Measurements from ENCODE around the gene LRRTM3.

LRRTM3 gene

GRCh38 chr10:67043041-67043440 lies 117.2 kb downstream of the LRRTM3 start:
- Histone ChIP-seq H3K4me3 (ENCODE audit: low read length) (no peak overlapping the region), H3K27ac (ENCODE audit: low read length) (no peak overlapping the region), H3K27me3 (ENCODE audit: control insufficient read depth, insufficient read depth, low read length) (no peaks in the 10 kb centered on the region), H3K9ac (ENCODE audit: low read length) (no peak overlapping the region), H3K4me1 (ENCODE audit: control insufficient read depth, low read depth, low read length) (no peaks in the 10 kb centered on the region), H3K36me3 (ENCODE audit: control insufficient read depth, low read depth, low read length) (no peaks in the 10 kb centered on the region), H3K9me3 (ENCODE audit: control insufficient read depth, low read depth, low read length) (no peaks in the 10 kb centered on the region)

- H3K36me3 ChIP-seq (ENCODE audit: control insufficient read depth, low read depth, low read length): no peaks in the 10 kb centered on the region
- H3K9me3 ChIP-seq (ENCODE audit: control insufficient read depth, low read depth, low read length): no peaks in the 10 kb centered on the region
- H3K4me1 ChIP-seq (ENCODE audit: control insufficient read depth, low read depth, low read length): no peaks in the 10 kb centered on the region
- no peak overlapping the region for H3K4me3 ChIP-seq (ENCODE audit: low read length)
- no peak overlapping the region for H3K9ac ChIP-seq (ENCODE audit: low read length)
- no peak overlapping the region for H3K27ac ChIP-seq (ENCODE audit: low read length)
- H3K27me3 ChIP-seq (ENCODE audit: control insufficient read depth, insufficient read depth, low read length): no peaks in the 10 kb centered on the region
Measured at GRCh38 chr10:67045404-67045803, 119.6 kb downstream of the LRRTM3 start.

GRCh38 chr10:67046507-67046906 lies 120.7 kb downstream of the LRRTM3 start:
- Histone ChIP-seq H3K4me3 (ENCODE audit: low read length) (no peak overlapping the region), H3K9me3 (ENCODE audit: control insufficient read depth, low read depth, low read length) (no peaks in the 10 kb centered on the region), H3K27me3 (ENCODE audit: control insufficient read depth, insufficient read depth, low read length) (no peaks in the 10 kb centered on the region), H3K4me1 (ENCODE audit: control insufficient read depth, low read depth, low read length) (no peaks in the 10 kb centered on the region), H3K36me3 (ENCODE audit: control insufficient read depth, low read depth, low read length) (no peaks in the 10 kb centered on the region), H3K9ac (ENCODE audit: low read length) (no peak overlapping the region), H3K27ac (ENCODE audit: low read length) (no peak overlapping the region)

- Histone ChIP-seq H3K4me3 (ENCODE audit: low read length) (no peak overlapping the region), H3K27me3 (ENCODE audit: control insufficient read depth, insufficient read depth, low read length) (no peaks in the 10 kb centered on the region), H3K27ac (ENCODE audit: low read length) (no peak overlapping the region), H3K36me3 (ENCODE audit: control insufficient read depth, low read depth, low read length) (no peaks in the 10 kb centered on the region), H3K9me3 (ENCODE audit: control insufficient read depth, low read depth, low read length) (no peaks in the 10 kb centered on the region), H3K4me1 (ENCODE audit: control insufficient read depth, low read depth, low read length) (no peaks in the 10 kb centered on the region), H3K9ac (ENCODE audit: low read length) (no peak overlapping the region)
Measured at GRCh38 chr10:67049988-67050387, 124.2 kb downstream of the LRRTM3 start.

GRCh38 chr10:67050415-67050814 lies 124.6 kb downstream of the LRRTM3 start:
- Histone ChIP-seq H3K36me3 (ENCODE audit: control insufficient read depth, low read depth, low read length) (no peaks in the 10 kb centered on the region), H3K27ac (ENCODE audit: low read length) (no peak overlapping the region), H3K4me1 (ENCODE audit: control insufficient read depth, low read depth, low read length) (no peaks in the 10 kb centered on the region), H3K9ac (ENCODE audit: low read length) (no peak overlapping the region), H3K9me3 (ENCODE audit: control insufficient read depth, low read depth, low read length) (no peaks in the 10 kb centered on the region), H3K27me3 (ENCODE audit: control insufficient read depth, insufficient read depth, low read length) (no peaks in the 10 kb centered on the region), H3K4me3 (ENCODE audit: low read length) (no peak overlapping the region)

GRCh38 chr10:67072654-67073053 lies 146.8 kb downstream of the LRRTM3 start:
- no peaks in the 10 kb centered on the region for H3K4me1 ChIP-seq (ENCODE audit: control insufficient read depth, low read depth, low read length)
- H3K4me3 ChIP-seq (ENCODE audit: low read length): no peak overlapping the region
- no peaks in the 10 kb centered on the region for H3K36me3 ChIP-seq (ENCODE audit: control insufficient read depth, low read depth, low read length)
- no peaks in the 10 kb centered on the region for H3K27me3 ChIP-seq (ENCODE audit: control insufficient read depth, insufficient read depth, low read length)
- H3K9me3 ChIP-seq (ENCODE audit: control insufficient read depth, low read depth, low read length): no peaks in the 10 kb centered on the region
- no peak overlapping the region for H3K9ac ChIP-seq (ENCODE audit: low read length)
- no peak overlapping the region for H3K27ac ChIP-seq (ENCODE audit: low read length)

- Histone ChIP-seq H3K4me1 (ENCODE audit: control insufficient read depth, low read depth, low read length) (no peaks in the 10 kb centered on the region), H3K27me3 (ENCODE audit: control insufficient read depth, insufficient read depth, low read length) (no peaks in the 10 kb centered on the region), H3K9me3 (ENCODE audit: control insufficient read depth, low read depth, low read length) (no peaks in the 10 kb centered on the region), H3K4me3 (ENCODE audit: low read length) (no peak overlapping the region), H3K27ac (ENCODE audit: low read length) (no peak overlapping the region), H3K9ac (ENCODE audit: low read length) (no peak overlapping the region), H3K36me3 (ENCODE audit: control insufficient read depth, low read depth, low read length) (no peaks in the 10 kb centered on the region)
Measured at GRCh38 chr10:67075491-67075971, 149.7 kb downstream of the LRRTM3 start.

GRCh38 chr10:67076144-67076543 lies 150.3 kb downstream of the LRRTM3 start:
- Histone ChIP-seq H3K9me3 (ENCODE audit: control insufficient read depth, low read depth, low read length) (no peaks in the 10 kb centered on the region), H3K4me1 (ENCODE audit: control insufficient read depth, low read depth, low read length) (no peaks in the 10 kb centered on the region), H3K27ac (ENCODE audit: low read length) (no peak overlapping the region), H3K36me3 (ENCODE audit: control insufficient read depth, low read depth, low read length) (no peaks in the 10 kb centered on the region), H3K27me3 (ENCODE audit: control insufficient read depth, insufficient read depth, low read length) (no peaks in the 10 kb centered on the region), H3K9ac (ENCODE audit: low read length) (no peak overlapping the region), H3K4me3 (ENCODE audit: low read length) (no peak overlapping the region)

- Histone ChIP-seq H3K27ac (ENCODE audit: low read length) (no peak overlapping the region), H3K4me3 (ENCODE audit: low read length) (no peak overlapping the region), H3K9ac (ENCODE audit: low read length) (no peak overlapping the region), H3K9me3 (ENCODE audit: control insufficient read depth, low read depth, low read length) (no peaks in the 10 kb centered on the region), H3K27me3 (ENCODE audit: control insufficient read depth, insufficient read depth, low read length) (no peaks in the 10 kb centered on the region), H3K4me1 (ENCODE audit: control insufficient read depth, low read depth, low read length) (no peaks in the 10 kb centered on the region), H3K36me3 (ENCODE audit: control insufficient read depth, low read depth, low read length) (no peaks in the 10 kb centered on the region)
Measured at GRCh38 chr10:67077376-67077775, 151.5 kb downstream of the LRRTM3 start.

- no peak overlapping the region for H3K27ac ChIP-seq (ENCODE audit: low read length)
Measured at GRCh38 chr10:67079126-67079525, 153.3 kb downstream of the LRRTM3 start.

GRCh38 chr10:67086327-67087134 lies 160.7 kb downstream of the LRRTM3 start:
- no peak overlapping the region for H3K27ac ChIP-seq (ENCODE audit: low read length)
- H3K36me3 ChIP-seq (ENCODE audit: control insufficient read depth, low read depth, low read length): no peaks in the 10 kb centered on the region

More at GRCh38 chr10:67079126-67079525, 153.3 kb downstream of the LRRTM3 start:
- H3K4me3 ChIP-seq (ENCODE audit: low read length): no peak overlapping the region
- no peak overlapping the region for H3K9ac ChIP-seq (ENCODE audit: low read length)
- no peaks in the 10 kb centered on the region for H3K27me3 ChIP-seq (ENCODE audit: control insufficient read depth, insufficient read depth, low read length)
- H3K4me1 ChIP-seq (ENCODE audit: control insufficient read depth, low read depth, low read length): no peaks in the 10 kb centered on the region
- no peaks in the 10 kb centered on the region for H3K36me3 ChIP-seq (ENCODE audit: control insufficient read depth, low read depth, low read length)
- no peaks in the 10 kb centered on the region for H3K9me3 ChIP-seq (ENCODE audit: control insufficient read depth, low read depth, low read length)

GRCh38 chr10:67087135-67087425 lies 161.2 kb downstream of the LRRTM3 start:
- H3K36me3 ChIP-seq (ENCODE audit: control insufficient read depth, low read depth, low read length): no peaks in the 10 kb centered on the region
- H3K9me3 ChIP-seq (ENCODE audit: control insufficient read depth, low read depth, low read length): no peaks in the 10 kb centered on the region
- no peak overlapping the region for H3K27ac ChIP-seq (ENCODE audit: low read length)
- no peak overlapping the region for H3K9ac ChIP-seq (ENCODE audit: low read length)
- H3K4me3 ChIP-seq (ENCODE audit: low read length): no peak overlapping the region
- no peaks in the 10 kb centered on the region for H3K27me3 ChIP-seq (ENCODE audit: control insufficient read depth, insufficient read depth, low read length)
- no peaks in the 10 kb centered on the region for H3K4me1 ChIP-seq (ENCODE audit: control insufficient read depth, low read depth, low read length)

More at GRCh38 chr10:67086327-67087134, 160.7 kb downstream of the LRRTM3 start:
- Histone ChIP-seq H3K27me3 (ENCODE audit: control insufficient read depth, insufficient read depth, low read length) (no peaks in the 10 kb centered on the region), H3K9me3 (ENCODE audit: control insufficient read depth, low read depth, low read length) (no peaks in the 10 kb centered on the region), H3K9ac (ENCODE audit: low read length) (no peak overlapping the region), H3K4me1 (ENCODE audit: control insufficient read depth, low read depth, low read length) (no peaks in the 10 kb centered on the region), H3K4me3 (ENCODE audit: low read length) (no peak overlapping the region)

Measured in iPS-18a (cell line).